ENCODE measurements around the gene TAF4B. TPM values are rescaled to one million over a fixed set of nuclear protein-coding genes. Genes with fewer than 3 reads are reported as not detected.

Gene TAF4B
- total and polyA plus RNA-seq, 10 of the 15 experiments (the other 5 are each of a cell fraction or from before 2014, with no cell fraction given): 2.3 to 15.0 (median 12.2) TPM

- no peak for TF ChIP-seq ZBTB40 (IDR thresholded peaks at IDR 0.05; ENCODE audit: borderline replicate concordance)
- TF ChIP-seq GATAD2B (conservative IDR thresholded peaks at IDR 0.05; ENCODE audit: low read depth): peak; percentile 80
- peak; percentile 92 for TF ChIP-seq MXI1 (IDR thresholded peaks at IDR 0.05; ENCODE audit: low read depth, low read length)
- TF ChIP-seq EGR1 (IDR thresholded peaks at IDR 0.05; ENCODE audit: borderline replicate concordance in 1 of 2, low read depth in 2 of 2, low read length in 2 of 2): peak in 1 of 2 experiments; percentile 17; a peak in 1 of 3 replicates
- TF ChIP-seq ZNF687 (IDR thresholded peaks at IDR 0.05): peak; percentile 81
- 0 out of 2 replicates have a peak, but pooled peaks have one; percentile 10 for TF ChIP-seq ZNF24 (IDR thresholded peaks at IDR 0.05)
- TF ChIP-seq SREBF2 (IDR thresholded peaks at IDR 0.05; ENCODE audit: low read length): no peak
- TF ChIP-seq BHLHE40 (IDR thresholded peaks at IDR 0.05; ENCODE audit: borderline replicate concordance in 1 of 2, low read depth in 2 of 2, low read length in 1 of 2): peak; percentile 81 to 96
- no peak for TF ChIP-seq GABPA (IDR thresholded peaks at IDR 0.05; ENCODE audit: low read depth)
- peak; percentile 43 for TF ChIP-seq SP1 (IDR thresholded peaks at IDR 0.05; ENCODE audit: low read depth, low read length)
- TF ChIP-seq RUNX3 (IDR thresholded peaks at IDR 0.05; ENCODE audit: low read length): 0 out of 2 replicates have a peak, but pooled peaks have one; percentile 6
- no peak for TF ChIP-seq ZBTB33 (IDR thresholded peaks at IDR 0.05)
- no peak for TF ChIP-seq BMI1 (IDR thresholded peaks at IDR 0.05; ENCODE audit: borderline replicate concordance)
- peak; percentile 20; the same call in 1 of the 2 replicates for TF ChIP-seq ATF3 (IDR thresholded peaks at IDR 0.05; ENCODE audit: borderline replicate concordance, extremely low read depth, low read depth, low read length)
- peak; percentile 84 for TF ChIP-seq NR2F1 (conservative IDR thresholded peaks at IDR 0.05)
- TF ChIP-seq KAT2A (conservative IDR thresholded peaks at IDR 0.05; ENCODE audit: control insufficient read depth, low read depth, low read length): no peak
- peak; percentile 4 for TF ChIP-seq KLF5 (IDR thresholded peaks at IDR 0.05; ENCODE audit: partially characterized antibody)
- peak; percentile 88 for TF ChIP-seq POLR2A (IDR thresholded peaks at IDR 0.05; ENCODE audit: low read depth, low read length)
- TF ChIP-seq RELA (IDR thresholded peaks at IDR 0.05; ENCODE audit: borderline replicate concordance, partially characterized antibody): peak; percentile 85
These were observed at the start of gene TAF4B (continued) for GRCh38 chr18:26226229-26227050.

Data from GM12878 (cell line).